HL-60 (cell line): Measurements from ENCODE around the gene GRIK2.

ENCODE experiments used
- DNase-seq, 2 experiments: peaks; one replicate each; pipeline ENCODE4 v3.0.0-alpha.2; 2010 to 2020; ENCODE audit warnings: low read depth in 1 of 2, low spot score in 1 of 2
- H3K27ac ChIP-seq: fragments of 250-450 bp; sonication (Bioruptor Pico); replicated peaks from 2 replicates; pipeline ENCODE4 v1.5.1; 2020; ENCODE audit warnings: mild to moderate bottlenecking, moderate library complexity
- H3K27me3 ChIP-seq: fragments of 250-450 bp; sonication (Bioruptor Pico); 2 replicates; pipeline ENCODE4 v1.5.1; 2021; ENCODE audit warnings: mild to moderate bottlenecking, moderate library complexity; ENCODE audit not compliant: insufficient read depth, poor library complexity, severe bottlenecking
- H3K4me3 ChIP-seq: replicated peaks from 2 replicates; pipeline ENCODE4 v1.5.1; 2011; ENCODE audit warnings: mild to moderate bottlenecking, control low read depth, low read length; ENCODE audit not compliant: insufficient read depth
- CTCF ChIP-seq: IDR thresholded peaks from one replicate; pipeline ENCODE4 v1.5.1; 2011; ENCODE audit warnings: low read length, control low read depth, inconsistent platforms; ENCODE audit not compliant: insufficient read depth
- GABPA ChIP-seq: IDR thresholded peaks from 2 replicates; pipeline ENCODE4 v1.6.1; 2012; ENCODE audit warnings: low read depth
- POLR2AphosphoS5 ChIP-seq: IDR thresholded peaks from 2 replicates; pipeline ENCODE4 v1.6.1; 2012; ENCODE audit warnings: low read depth
- REST ChIP-seq: IDR thresholded peaks from 2 replicates; pipeline ENCODE4 v1.6.1; 2012; ENCODE audit warnings: low read depth; ENCODE audit not compliant: insufficient replicate concordance
- SPI1 ChIP-seq: IDR thresholded peaks from 2 replicates; pipeline ENCODE4 v1.6.1; 2012; ENCODE audit warnings: low read depth, mild to moderate bottlenecking, borderline replicate concordance

Gene GRIK2

DNA sequence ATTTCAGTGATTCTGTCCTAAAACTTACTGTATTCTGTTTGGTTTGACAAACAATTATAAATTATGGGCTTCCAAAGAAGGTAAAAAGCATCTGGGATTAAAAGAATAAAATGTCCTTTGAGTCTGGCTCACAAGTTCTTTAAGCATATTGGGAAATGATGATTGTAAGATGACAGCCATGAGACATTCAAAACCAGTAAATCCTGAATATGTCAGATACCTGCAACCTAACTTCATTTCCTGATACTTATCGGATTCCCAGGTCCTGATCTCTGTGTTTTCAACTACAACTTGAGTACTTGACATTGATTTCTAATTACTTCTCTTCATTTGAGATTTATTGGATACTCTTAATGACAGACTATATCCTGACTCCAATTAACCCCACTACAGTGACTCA, 446.6 kb downstream of the GRIK2 start:
- H3K4me3 ChIP-seq: no peak overlapping the region
- no peak overlapping the region for H3K27ac ChIP-seq
- H3K27me3 ChIP-seq: no peaks in the 10 kb centered on the region
- no peak for DNase-seq
- TF ChIP-seq REST (no peak), GABPA (no peak), SPI1 (no peak), CTCF (no peak), POLR2AphosphoS5 (no peak)

DNA sequence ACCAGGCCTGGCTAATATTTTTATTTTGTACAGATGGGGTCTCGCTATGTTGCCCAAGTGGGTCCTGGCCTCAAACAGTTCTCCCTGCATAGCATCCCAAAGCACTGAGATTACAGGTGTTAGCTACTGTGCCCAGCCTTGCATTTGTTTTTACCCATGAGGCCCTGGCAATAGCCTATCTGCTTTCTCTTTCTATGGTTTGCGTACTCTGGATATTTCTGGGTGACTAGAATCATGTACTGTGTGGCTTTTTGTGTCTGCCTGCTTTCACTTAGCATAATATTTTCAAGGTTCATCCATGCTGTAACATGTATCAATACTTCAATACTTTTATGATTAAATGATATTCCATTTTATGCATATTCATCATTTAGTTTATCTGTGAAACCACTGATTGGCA, 451.7 kb downstream of the GRIK2 start:
- no peak for DNase-seq
- H3K27me3 ChIP-seq: no peaks in the 10 kb centered on the region
- no peak for TF ChIP-seq POLR2AphosphoS5
- TF ChIP-seq GABPA: no peak
- TF ChIP-seq CTCF: no peak
- TF ChIP-seq REST: no peak
- no peak for TF ChIP-seq SPI1
- no peak overlapping the region for H3K4me3 ChIP-seq
- no peak overlapping the region for H3K27ac ChIP-seq

DNA sequence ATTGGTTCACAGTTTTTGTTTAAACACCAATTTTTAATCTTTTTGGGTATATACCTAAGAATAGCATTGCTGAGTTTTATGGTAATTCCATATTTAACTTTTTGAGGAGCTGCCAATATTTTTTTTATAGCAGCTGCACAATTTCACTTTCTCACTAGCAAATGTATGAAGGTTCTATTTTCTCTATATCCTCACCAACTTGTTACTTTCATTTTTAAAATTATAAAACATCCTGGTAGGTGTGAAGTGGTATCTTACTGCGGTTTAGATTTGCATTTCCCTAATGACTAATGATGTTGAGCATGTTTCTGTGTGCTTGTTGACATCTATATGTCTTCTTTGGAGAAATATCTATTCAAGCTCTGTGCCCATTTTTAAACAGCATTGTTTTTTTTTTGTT, 452.1 kb downstream of the GRIK2 start:
- H3K27ac ChIP-seq: no peak overlapping the region
- no peaks in the 10 kb centered on the region for H3K27me3 ChIP-seq
- H3K4me3 ChIP-seq: no peak overlapping the region
- TF ChIP-seq CTCF: no peak
- no peak for TF ChIP-seq POLR2AphosphoS5
- TF ChIP-seq GABPA: no peak
- TF ChIP-seq REST: no peak
- TF ChIP-seq SPI1: no peak
- DNase-seq: no peak
